Pancreas (tissue), 10 donors: ENCODE measurements around the gene RPL39L. TPM values are rescaled to one million over a fixed set of nuclear protein-coding genes. Genes with fewer than 3 reads are reported as not detected.
"Not testable (repeated sequence)": the region's sequence is repeated elsewhere in the genome, so short reads cannot be mapped to it uniquely, and the experiment has no call there.

ENCODE experiments used
- ATAC-seq, 4 donors: fragments of 200-7000 bp; cut with Tn5 transposase; one replicate each; pipeline versions ENCODE4 v1.8.0 to v1.9.1; 2020; ENCODE audit warnings: mild to moderate bottlenecking in 4 of 4, moderate library complexity in 4 of 4
- DNase-seq, 6 donors: peaks; one replicate each; pipeline ENCODE4 v3.0.0-alpha.2; 2020
- FAIRE-seq: peaks from 2 replicates; lab custom pipeline; 2012; peaks lifted over from hg19 to GRCh38; lab: Jason Lieb, UNC
- H3K27ac ChIP-seq, 4 donors: fragments of 200-600 bp; sonication (generic); 1 replicate in 3 of 4; 2 replicates in 1 of 4; pipeline versions ENCODE4 v1.5.0 to v1.8.0; 2020
- H3K27me3 ChIP-seq, 4 donors: fragments of 200-600 bp; one replicate each; pipeline ENCODE4 v1.8.0; 2021
- H3K36me3 ChIP-seq, 3 donors: fragments of 200-600 bp; sonication (generic) in 1 of 3; one replicate each; pipeline versions ENCODE4 v1.5.0 to v1.8.0; 2020 to 2021
- H3K4me1 ChIP-seq, 3 donors: fragments of 200-600 bp; one replicate each; pipeline ENCODE4 v1.8.0; 2021
- H3K4me3 ChIP-seq, 4 donors: fragments of 200-600 bp; sonication (generic) in 2 of 4; one replicate each; pipeline versions ENCODE4 v1.5.0 to v1.8.0; 2020 to 2021
- H3K9me3 ChIP-seq, 4 donors: fragments of 200-600 bp; one replicate each; pipeline ENCODE4 v1.8.0; 2021
- WGBS, 2 donors: extraction: QIAGEN DNeasy Blood & Tissue Kit; methylation state at CpG; one replicate each; pipeline ENCODE4 v1.1.7; 2013; 5-methylcytosine and 5-hydroxymethylcytosine counted together
- intact Hi-C, 3 donors: fragments of 100-400 bp; cut with DNase I; formaldehyde crosslinking; loops; one replicate each; pipeline versions ENCODE4 v1.11.1 to v1.14.2; 2022
- polyA plus RNA-seq, 2 donors: library from polyadenylated mRNA; stranded (reverse); fragments of 200-250 nt; gene quantifications; one replicate each; pipeline ENCODE4 v1.2.3, GENCODE V29; 2013
- total RNA-seq, 6 donors: library from RNA; stranded (reverse); fragmentation: NEBNext Ultra II Directional in 4 of 6; extraction: Animal tissue kit (Norgen Biotek cat#: 25700) in 4 of 6; gene quantifications; one replicate each; pipeline versions ENCODE4 v1.2.1 to v1.2.4, GENCODE V29; 2021 to 2023
- TF ChIP-seq, protein P1 (sequence below), 4 donors: fragments of 200-600 bp; sonication (generic) in 3 of 4; IDR thresholded peaks; one replicate each; pipeline versions ENCODE4 v1.5.0 to v1.8.0; 2021; ENCODE audit warnings: antibody characterized with exemption in 4 of 4
- donor health status: healthy with polysubstance abuse.
- donor health status: DM: no; HTN: no; CAD: no; lungs with moderate emphysema.
- donor health status: DM: no; HTN: no; CAD: no.
- donor health status: control.
- donor health status: control.
- donor health status: Bipolar disorder and iron deficiency.
- donor health status: DM: yes; HTN: yes; CAD: no.
- donor health status: DM: no; HTN: no; CAD: no.
- donor health status: DM: no; HTN: no; CAD: no.
- donor health status: DM: yes; HTN: yes; CAD: no.

Gene RPL39L
- total and polyA plus RNA-seq, 8 donors = 0.31 to 2.2 (median 0.90) TPM

DNA sequence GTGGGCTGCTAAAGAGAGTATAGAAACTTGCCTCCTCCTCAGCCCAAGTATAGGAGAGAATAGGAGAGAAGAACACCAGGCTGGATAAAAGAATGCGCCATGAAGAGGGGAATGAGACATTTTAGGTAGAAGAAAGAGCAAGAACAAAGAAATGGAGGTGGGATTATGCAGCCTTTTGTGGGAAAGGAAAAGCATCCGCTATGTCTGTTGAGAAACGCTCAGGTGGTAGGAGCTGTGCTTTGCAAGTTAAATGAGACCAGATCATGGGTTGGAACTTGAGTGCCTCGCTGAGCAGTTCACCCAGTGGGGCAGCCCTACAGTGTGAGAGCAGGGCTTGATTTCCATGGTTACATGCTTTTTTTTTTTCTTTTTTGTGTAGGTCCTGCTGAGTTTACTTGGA, 46.5 kb upstream of the RPL39L start:
- H3K27ac ChIP-seq = no peak overlapping the region
- no peaks in the 10 kb centered on the region for H3K4me1 ChIP-seq
- no peak for FAIRE-seq
- no peaks in the 10 kb centered on the region for H3K27me3 ChIP-seq
- H3K4me3 ChIP-seq = no peak overlapping the region
- no peak for DNase-seq
- intact Hi-C loops = no loop called here
- ATAC-seq = no peak
- no peaks in the 10 kb centered on the region for H3K9me3 ChIP-seq
- H3K36me3 ChIP-seq = no peaks in the 10 kb centered on the region
- TF ChIP-seq, protein P1, sequence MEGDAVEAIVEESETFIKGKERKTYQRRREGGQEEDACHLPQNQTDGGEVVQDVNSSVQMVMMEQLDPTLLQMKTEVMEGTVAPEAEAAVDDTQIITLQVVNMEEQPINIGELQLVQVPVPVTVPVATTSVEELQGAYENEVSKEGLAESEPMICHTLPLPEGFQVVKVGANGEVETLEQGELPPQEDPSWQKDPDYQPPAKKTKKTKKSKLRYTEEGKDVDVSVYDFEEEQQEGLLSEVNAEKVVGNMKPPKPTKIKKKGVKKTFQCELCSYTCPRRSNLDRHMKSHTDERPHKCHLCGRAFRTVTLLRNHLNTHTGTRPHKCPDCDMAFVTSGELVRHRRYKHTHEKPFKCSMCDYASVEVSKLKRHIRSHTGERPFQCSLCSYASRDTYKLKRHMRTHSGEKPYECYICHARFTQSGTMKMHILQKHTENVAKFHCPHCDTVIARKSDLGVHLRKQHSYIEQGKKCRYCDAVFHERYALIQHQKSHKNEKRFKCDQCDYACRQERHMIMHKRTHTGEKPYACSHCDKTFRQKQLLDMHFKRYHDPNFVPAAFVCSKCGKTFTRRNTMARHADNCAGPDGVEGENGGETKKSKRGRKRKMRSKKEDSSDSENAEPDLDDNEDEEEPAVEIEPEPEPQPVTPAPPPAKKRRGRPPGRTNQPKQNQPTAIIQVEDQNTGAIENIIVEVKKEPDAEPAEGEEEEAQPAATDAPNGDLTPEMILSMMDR (IDR thresholded peaks at IDR 0.05) = no peak
- WGBS, 2 donors = 79 to 85% methylated on average over 4 of the region's 4 CpGs

DNA sequence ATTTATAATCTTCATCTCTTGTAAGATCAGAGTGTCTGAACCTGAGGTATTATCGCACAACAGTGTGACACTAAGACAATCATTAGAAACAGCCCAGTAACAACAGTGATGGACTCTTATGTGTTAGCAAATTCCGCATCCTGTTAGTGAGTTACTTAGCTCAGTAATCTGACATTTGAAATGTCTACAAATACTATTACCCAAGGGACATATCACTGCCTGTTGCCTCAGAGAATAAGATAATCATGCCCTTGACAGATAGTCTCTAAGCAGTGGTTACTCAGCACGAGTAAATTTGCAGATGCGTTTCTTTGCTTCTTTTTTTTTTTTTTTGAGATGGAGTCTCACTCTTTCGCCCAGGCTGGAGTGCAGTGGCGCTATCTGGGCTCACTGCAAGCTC, 44.6 kb upstream of the RPL39L start:
- no peak for ATAC-seq
- no peak overlapping the region for H3K4me3 ChIP-seq
- intact Hi-C loops = no loop called here
- 64 to 69% methylated on average over 6 of the region's 6 CpGs for WGBS, 2 donors
- H3K27ac ChIP-seq = no peak overlapping the region
- H3K27me3 ChIP-seq = no peaks in the 10 kb centered on the region
- H3K36me3 ChIP-seq = no peaks in the 10 kb centered on the region
- no peak for FAIRE-seq
- no peaks in the 10 kb centered on the region for H3K4me1 ChIP-seq
- TF ChIP-seq, protein P1 (IDR thresholded peaks at IDR 0.05) = no peak
- DNase-seq = no peak
- no peaks in the 10 kb centered on the region for H3K9me3 ChIP-seq

DNA sequence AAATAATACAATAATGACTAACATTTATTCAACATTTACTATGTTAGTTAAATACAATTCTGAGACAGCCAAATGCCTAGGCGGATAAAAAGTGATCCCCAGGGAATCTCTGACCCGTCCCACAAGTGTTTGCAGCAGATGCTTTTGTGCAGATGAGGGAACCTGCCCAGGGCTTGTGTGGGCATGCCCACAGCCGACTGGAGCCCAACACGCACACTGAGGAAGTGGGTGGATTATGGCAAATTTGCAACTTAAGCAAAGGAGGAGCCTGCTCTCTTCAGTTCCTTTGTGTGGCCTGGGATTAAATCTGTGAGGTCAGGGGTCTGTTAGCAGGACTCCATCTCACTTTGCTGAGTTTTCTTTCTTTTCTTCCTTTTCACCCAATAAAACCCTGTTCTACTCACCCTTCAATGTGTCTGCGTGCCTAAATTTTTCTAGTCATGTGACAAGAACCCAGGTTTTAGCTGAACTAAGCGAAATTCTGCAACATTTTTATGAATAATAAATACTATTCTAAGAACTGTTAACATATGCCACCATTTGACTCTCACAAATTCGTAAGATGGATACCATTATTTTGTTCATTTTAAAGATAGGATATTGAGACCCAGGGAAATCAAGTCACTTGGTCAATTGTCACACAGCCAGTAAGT, 44.0 kb upstream of the RPL39L start:
- H3K27me3 ChIP-seq = no peaks in the 10 kb centered on the region
- ATAC-seq (peak in 1 of 4 donors; percentile 35), FAIRE-seq (no peak), DNase-seq (no peak)
- WGBS, 2 donors = 63 to 74% methylated on average over 7 of the region's 7 CpGs
- TF ChIP-seq, protein P1 (IDR thresholded peaks at IDR 0.05) = no peak
- H3K9me3 ChIP-seq = no peaks in the 10 kb centered on the region
- no peak overlapping the region for H3K4me3 ChIP-seq
- H3K27ac ChIP-seq = no peak overlapping the region
- H3K4me1 ChIP-seq = no peaks in the 10 kb centered on the region
- intact Hi-C loops = no loop called here
- no peaks in the 10 kb centered on the region for H3K36me3 ChIP-seq

DNA sequence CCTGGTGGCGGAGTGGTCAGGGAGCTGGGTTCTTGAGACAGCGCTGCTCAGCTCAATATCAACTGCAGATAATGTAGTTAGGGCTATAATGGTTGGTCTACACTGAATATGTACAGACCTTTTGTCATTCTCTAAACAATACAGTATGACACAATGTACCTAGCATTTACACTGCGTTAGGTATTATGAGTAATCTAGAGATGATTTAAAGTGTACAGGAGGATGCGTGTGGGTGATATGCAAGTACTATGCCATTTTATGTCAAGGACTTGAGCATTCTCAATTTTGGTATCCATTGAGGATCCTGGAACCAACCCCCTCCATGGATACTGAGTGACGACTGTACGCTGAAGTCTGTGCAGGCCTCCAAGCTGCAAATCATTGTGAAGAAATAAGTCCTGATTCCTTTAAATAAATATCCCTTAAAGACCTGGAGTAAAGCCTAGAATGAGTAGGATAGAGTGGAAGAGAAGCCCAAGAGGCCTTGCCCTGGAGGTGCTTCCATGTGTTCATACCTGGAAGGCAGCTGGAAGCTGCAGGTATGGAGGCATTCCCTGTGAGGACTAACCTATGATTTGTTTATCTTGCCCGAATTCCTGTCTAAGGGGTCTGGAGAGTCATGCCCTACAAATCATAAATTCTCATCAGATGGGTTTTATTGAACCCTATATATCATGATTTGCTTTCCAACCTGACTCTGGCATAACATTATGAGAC, 42.3 kb upstream of the RPL39L start:
- Histone ChIP-seq H3K9me3 (no peaks in the 10 kb centered on the region), H3K36me3 (no peaks in the 10 kb centered on the region), H3K27me3 (no peaks in the 10 kb centered on the region), H3K4me1 (no peaks in the 10 kb centered on the region), H3K4me3 (no peak overlapping the region), H3K27ac (no peak overlapping the region)
- WGBS, 2 donors = 86 to 87% methylated on average over 7 of the region's 7 CpGs
- ATAC-seq (no peak), DNase-seq (no peak), FAIRE-seq (no peak)
- TF ChIP-seq, protein P1 (IDR thresholded peaks at IDR 0.05) = no peak
- intact Hi-C loops = no loop called here

DNA sequence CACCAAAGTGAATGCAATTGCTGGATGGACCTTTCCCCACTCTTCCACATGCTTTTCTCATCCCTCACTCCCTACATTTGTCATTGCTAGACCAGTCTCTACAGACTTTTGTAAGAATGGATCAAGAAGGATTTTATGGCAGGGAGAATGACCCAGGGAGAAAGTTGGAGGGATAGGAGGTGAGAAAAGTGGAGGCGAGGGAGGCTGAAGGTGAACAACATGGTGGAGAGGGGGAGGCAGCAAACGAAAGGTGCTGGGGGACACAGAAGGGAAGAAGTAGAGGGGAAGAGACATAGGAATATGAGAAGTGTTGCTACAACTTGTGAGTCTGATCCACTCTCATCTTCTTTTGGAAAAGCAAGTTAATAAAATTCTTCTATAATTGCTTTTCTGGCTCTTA, 33.6 kb upstream of the RPL39L start:
- Histone ChIP-seq H3K36me3 (no peaks in the 10 kb centered on the region), H3K27me3 (no peaks in the 10 kb centered on the region), H3K4me1 (no peaks in the 10 kb centered on the region), H3K27ac (no peak overlapping the region), H3K4me3 (no peak overlapping the region), H3K9me3 (no peaks in the 10 kb centered on the region)
- TF ChIP-seq, protein P1 (IDR thresholded peaks at IDR 0.05) = no peak
- FAIRE-seq (no peak), DNase-seq (no peak), ATAC-seq (no peak)
- 91 to 96% methylated on average over 2 of the region's 2 CpGs for WGBS, 2 donors
- intact Hi-C loops = no loop called here

DNA sequence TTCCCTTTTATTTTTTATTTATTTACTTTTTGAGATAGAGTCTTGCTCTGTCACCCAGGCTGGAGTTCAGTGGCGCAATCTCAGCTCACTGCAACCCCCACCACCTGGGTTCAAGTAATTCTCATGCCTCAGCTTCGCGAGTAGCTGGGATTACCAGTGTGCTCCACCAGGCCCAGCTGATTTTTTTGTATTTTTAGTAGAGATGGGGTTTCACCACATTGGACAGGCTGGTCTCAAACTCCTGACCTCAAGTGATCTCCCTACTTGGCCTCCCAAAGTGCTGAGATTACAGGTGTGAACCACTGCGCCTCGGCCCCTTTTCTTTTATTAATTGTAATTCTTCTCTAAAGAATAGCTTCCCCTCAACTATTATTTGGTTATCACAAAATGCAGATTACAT, 31.6 kb upstream of the RPL39L start:
- ATAC-seq, H3K4me1 ChIP-seq, FAIRE-seq, H3K27me3 ChIP-seq, DNase-seq, H3K27ac ChIP-seq, intact Hi-C loops, H3K9me3 ChIP-seq, H3K36me3 ChIP-seq, H3K4me3 ChIP-seq: not testable (repeated sequence)
- WGBS, 2 donors = 85 to 88% methylated on average over 5 of the region's 5 CpGs
